Stimulated activated CD8-positive, alpha-beta memory T cell treated with anti-CD3 and anti-CD28 coated beads, Interleukin-15, amount 100 ng/mL, for 24 hours (primary cell): ENCODE results near the gene NEDD1.

Experiments
- DNase-seq: peaks from one replicate; pipeline ENCODE4 v3.0.0-alpha.2; 2020; ENCODE audit warnings: low read depth

The NEDD1 gene

DNA sequence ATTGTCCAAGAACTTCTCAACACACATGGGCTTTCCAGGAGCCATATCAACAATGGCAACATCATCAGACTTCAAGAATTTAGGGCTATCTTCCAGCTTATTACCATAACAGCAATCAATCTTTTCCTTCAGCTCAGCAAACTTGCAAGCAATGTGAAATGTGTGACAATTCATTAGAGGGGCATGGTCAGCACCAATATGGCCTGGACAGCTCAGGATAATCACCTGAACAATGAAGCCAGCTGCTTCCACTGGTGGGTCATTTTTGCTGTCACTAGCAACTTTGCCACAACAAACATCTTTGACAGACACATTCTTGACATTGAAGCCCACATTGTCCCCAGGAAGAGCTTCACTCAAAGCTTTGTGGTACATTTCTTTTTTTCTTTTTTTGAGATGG is 5.9 kb upstream of the NEDD1 start:
- no peak for DNase-seq

DNA sequence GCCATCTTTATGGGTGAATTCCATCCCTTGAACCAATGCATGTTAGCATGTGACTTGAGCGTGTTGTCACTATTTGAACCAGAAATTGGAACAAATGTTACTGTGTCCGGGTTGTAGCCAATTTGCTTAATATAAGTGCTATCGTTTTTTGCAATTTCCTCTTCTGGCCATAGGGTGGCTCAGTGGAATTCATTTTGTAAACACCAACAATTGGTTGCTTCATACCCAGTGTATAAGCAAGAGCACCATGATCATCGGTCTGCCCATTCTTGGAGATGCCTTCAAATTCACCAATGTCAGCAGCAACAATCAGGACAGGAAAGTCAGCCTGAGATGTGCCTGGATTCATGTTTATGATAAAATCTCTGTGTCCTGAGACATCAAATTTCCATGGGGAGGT is 5.0 kb upstream of the NEDD1 start:
- DNase-seq = no peak

DNA sequence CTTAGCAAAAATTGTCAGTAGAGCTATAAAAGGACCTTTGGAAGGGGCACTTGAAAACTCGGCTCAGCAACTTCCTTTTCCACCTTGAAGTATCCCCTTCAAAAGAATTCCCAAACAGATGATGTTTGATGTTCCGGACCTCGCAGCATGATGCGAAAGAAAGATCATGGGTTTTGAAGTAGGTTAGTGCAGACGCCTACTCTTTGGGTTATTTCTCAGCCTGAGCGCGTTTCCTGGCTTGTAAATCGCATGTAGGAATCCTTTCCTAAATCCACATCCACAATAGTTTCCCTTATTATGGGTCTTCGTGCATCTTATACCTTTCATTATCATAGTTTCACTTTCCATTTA is 584 bp upstream of the NEDD1 start:
- no peak for DNase-seq

DNA sequence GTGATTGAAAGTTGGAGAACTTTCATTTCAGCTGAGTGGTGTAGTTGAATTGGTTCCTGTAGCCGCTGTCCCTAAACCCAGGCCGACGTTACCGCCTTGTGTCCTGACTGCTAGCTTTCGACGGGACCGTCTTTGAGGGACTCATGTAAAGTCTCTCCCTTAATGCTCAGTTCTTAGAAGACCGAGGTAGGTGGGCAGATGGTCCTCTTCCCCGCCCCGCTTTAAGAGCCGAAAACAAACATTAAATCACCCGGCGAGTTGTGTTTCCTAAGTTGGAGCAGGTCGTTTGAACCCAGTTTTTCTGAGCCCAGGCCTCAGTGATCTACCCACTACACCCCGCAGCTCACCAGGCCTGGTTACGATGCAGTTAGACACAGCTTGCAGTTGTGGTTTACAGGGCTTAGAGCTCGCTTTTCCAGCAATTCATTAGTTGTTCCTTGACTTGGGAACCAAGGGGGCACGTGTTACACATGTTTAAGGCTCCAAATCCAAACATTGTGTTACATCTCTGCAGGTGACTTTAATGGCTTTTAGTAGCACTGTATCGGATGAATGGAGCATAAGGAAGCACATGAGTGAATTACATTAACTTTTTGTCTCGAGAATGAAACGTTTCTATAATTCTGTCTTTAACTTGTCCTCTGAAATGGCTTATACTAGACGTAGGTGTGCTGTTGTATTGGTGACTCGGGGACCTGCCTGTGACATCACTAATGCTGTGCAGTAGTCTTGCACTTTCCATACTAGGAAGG is 790 bp downstream of the NEDD1 start:
- no peak for DNase-seq

DNA sequence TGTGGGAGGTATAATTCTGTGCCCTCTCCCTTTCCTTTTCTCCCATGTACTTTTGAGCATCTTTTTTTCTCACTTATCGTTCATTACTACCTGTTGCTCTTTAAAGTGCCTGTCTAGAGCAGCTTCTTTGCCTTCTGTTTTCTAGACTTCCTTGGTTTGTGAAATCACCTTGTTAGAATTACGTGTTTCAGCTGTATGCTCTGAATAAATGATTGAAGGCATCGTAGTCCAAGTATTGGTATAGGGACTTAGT is 1.3 kb downstream of the NEDD1 start:
- DNase-seq = no peak

DNA sequence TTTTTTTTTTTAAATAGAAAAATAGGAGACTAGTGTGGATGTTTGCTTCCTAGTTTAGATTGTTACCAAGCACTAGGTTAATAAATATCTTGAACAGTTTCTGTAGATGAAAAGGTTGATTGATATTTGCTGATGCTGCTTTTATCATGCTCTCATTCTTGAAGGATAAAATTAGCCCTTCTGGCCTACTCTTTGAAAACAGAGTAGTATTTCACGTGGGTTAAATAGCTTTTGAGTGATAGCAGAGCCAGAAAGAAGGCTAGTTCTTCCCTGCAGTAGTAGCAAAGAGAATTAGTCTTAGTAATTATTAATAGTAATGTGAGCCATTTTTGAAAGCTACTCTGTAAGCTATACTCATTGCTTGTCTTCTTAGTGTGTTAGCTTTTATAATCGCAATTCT is 5.2 kb downstream of the NEDD1 start:
- no peak for DNase-seq

DNA sequence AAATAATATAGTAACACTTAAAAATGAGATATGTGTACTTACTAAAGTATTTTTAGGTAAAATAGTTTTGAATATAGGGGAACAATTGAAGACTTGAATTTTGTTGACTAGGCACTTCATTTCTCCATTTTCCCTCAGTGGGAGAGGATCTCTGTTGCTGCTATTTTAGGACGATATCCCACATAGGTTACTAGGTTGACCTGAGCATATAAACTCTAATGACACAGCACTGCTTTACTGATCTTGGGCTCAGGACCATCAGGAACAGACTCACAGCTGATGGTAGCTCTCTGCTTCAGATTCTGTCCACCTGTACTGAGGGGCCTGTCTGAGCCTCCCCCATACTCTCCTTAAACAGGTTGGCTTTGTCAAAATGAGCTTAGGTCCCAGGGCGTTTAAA is 5.9 kb downstream of the NEDD1 start:
- DNase-seq = no peak

DNA sequence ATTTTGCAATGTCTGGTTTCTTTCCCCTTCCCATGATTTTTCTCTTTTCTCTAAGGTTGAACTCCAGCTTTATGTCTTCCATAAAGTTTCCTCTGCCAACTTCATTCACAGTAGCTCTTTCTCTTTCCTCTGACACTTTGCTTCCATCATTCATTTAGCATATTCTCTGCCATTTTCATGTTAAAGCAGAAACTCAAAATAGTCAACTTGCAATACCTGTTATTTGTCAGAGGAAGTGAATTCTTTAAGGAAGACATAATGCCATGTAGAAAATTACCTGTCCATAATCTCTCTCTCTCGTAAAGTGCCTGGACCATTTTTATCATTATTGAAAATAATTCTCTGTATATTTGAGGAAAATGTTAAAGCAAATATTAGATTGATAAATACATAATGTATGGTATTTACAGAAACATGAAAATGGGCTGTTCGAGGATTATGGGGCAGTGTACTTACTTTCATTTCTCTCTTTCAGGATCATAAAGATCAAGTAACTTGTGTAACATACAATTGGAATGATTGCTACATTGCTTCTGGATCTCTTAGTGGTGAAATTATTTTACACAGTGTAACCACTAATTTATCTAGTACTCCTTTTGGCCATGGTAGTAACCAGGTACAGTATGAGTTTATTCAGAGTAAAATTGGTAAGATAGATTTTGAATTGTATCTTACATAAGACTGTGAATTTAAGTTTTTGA is 12.6 kb downstream of the NEDD1 start:
- DNase-seq = no peak

DNA sequence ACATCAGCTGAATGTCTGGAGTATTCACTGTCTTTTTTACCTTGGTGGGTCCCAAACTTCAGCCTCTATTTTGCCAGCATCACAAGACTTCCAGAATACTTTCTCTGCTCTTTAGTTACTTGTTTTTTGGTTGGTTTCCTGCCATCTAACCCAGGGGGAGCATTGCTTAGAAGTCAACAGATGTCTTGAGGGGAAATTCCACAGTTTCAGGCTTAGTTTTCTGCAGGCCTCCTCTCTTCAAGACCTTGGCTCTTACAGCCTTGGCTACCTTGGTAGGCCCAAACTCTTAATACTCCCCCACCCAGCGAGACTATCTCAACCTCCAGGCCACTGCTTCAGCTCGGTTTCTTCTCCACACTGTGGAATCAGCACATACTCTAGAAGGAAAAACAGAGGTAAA is 41.7 kb downstream of the NEDD1 start:
- no peak for DNase-seq

DNA sequence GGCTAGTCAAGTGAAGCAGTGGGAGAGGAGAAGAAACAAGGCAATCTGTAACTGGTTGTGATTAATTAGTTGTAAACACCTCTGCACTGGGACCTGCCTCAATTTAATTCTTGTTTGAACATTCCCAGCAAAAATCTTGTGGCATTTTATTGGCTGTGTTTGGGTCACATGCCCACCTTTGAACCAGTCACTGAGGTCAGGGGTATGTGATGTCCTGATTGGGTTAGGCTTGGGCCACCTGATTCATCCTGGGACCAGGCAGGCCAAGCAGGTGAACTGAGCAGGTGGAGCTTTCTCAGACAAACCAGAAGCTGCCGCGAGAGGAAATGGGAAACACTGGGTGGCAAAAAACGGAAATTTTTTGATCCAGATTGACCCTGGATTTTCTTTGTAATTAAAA is 72.5 kb downstream of the NEDD1 start:
- DNase-seq = no peak

DNA sequence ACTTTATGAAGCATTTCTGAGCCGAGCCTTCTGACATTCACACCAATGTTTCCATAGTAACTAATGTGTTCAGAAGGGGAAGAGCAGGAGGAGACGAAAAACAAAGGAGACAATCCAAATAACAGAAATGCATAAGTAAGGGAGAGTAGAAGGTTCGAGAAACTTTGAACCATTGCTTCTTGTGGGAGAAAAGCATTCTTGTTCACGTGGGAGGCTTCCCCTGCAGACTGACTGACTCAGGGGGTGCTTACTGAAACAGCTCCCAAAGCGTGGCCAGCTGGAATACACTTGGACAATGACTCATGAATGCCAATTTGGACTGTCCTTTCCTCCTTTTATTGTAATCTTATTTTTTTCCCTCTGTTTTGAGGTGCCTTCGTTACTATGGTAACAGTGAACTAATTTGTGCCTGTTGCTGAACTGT is 73.9 kb downstream of the NEDD1 start:
- DNase-seq = no peak

DNA sequence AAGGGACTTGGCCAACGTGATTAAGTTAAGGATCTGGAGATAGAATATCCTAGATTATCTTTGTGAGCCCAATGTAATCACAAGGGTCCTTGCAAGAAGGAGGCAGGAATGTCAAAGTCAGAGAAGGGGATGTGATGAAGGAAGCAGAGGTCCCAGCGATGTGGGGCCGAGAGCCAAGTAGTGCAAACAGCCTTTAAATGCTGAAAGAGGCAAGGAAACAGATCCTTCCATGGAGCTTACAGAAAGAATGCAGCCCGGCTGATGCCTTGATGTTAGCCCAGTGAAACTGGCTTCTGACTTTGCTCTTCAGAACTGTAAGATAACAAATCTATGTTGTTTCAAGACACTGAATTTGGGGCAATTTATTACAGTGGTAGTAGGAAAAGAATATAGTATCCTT is 74.9 kb downstream of the NEDD1 start:
- DNase-seq = no peak

DNA sequence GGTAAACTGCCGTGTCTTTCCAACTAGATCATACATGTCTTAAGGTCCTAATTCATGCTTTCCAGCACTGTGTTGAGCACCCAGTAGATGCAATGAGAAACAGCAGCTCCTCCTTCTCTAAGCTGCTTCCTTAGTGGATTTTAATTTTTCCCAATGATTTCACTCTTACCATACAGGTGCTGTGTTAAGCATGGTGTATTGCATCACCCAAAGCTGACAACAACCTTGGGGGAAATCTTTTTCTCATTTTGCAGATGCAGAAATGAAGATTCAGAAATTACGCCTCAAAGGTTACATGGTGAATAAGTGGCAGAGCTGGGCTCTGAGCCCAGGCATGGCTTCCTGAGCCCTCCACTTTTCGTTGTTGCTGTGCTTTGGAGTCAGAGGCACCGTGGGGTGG is 75.6 kb downstream of the NEDD1 start:
- no peak for DNase-seq

DNA sequence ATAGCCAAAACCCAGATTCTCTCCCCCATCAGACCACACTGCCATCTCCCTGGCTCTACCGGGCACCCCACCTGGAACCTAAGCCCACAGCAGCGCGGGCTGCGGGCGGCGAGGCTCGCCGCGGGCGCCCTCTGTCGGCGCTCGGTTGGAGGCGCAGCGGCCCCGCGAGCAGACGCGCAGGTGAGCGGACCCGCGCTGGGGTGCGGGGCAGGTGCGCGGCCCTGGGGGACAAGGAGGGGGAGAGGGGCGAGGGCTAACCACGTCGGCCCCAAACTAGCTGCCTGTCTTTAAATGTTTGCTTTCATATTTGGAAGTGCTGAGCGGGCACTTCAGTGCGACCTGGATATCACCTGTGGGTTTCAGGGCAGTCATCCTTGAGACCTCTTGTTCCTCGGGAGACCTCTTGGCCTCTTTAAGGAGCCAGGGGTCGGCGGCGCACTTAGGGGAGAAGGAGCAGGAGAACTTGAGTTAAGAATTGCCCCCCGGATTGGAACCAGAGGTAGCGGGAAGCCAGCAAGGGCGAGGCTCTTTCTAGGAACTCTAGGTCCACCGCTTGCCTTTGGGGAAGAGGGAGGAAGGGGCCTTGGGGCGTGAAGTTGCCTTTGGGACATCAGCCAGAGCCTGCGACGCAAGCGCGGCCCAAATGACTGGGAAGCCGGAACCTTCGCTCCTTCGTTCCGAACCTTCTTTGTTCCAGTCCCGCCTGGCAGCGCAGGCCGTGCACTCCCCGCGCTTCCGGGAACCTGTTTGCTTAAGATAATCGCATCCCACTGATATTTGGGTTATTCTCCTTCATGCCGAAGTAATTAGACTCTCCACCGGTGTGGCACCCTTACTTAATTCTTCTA is 78.7 kb downstream of the NEDD1 start:
- peak; percentile 27 for DNase-seq

DNA sequence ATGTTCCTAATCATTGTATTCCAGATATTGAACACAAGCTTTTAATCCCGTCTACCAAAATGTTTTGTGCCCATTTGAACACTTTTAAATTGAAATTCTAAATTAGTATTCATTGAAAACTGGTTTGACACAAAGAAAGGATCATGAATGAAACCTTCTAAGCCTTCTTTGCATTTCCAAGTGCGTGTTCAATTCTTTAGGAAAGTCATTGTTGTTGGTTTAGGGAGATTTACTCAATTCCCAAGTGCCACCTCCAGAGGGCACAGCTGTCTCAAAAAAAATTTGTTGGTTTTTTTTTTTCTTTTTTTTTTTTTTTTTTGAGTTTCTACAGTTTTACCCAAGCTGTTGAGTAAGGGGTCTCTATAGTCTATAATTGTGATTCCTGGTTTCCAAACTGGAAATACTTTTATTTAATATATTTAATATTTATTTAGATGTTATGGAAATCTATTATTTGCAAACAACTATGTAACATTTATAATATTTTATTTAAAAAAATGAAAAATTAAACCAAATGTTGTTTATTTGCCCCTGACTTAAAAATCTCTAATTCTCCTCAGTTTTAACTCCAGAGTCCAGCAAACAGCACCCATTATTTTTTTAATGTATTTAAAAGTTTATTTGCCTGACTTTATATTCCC is 79.9 kb downstream of the NEDD1 start:
- DNase-seq = no peak

DNA sequence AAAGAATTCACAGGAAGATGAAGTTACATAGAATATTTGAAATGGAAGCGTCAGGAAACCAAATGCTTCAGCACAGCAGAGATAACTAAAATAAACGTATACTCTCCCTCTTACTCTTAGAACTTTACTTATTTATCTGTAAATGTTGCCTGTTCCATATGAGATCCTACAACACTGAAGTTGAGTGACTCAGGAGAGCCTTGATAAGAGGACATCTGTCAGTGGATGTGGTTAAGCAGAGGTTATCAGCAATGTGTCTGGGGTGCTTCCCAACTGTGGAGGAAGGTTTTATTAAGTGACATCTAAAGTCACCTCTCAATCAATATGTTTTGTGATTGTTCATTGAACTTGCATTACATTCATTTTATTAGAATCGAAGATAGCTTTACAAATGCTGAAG is 81.9 kb downstream of the NEDD1 start:
- DNase-seq = no peak

DNA sequence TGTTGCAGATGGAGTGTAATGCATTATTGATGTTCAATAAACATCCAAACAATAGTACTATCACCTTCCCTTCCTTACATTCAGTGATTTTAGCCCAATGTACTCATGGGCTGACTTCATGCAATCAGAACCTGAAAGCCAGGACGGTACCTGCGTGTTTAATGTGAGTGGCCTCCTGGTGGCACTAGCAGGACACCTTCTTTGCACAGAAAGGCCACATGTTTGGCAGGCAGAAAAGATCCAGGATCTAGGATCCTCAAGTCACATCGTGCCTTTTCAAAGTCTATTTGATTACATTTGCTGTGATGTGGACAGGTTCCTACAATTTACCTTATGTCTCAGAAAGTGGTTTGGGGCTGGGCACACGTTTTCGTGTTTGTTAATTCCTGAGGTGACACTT is 82.9 kb downstream of the NEDD1 start:
- DNase-seq = no peak

DNA sequence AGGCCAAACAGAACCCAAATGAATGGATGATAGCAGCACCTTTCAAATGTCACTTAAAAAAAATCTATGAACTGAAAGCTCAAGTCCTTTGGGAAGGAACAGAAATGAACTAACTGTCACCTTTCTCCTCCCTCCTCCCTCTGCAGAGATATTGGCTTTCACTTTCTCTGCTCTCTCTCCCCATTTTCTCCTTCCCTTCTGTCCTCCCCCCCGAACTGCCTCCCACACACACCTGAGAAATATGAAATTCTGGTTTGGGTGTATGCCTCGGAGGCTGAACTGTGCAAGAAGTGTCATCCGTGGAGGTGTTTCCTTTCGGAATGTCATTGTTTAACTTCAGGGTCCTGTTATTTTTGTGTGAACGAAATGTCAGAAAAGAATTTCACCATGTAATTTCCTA is 87.8 kb downstream of the NEDD1 start:
- DNase-seq = no peak

DNA sequence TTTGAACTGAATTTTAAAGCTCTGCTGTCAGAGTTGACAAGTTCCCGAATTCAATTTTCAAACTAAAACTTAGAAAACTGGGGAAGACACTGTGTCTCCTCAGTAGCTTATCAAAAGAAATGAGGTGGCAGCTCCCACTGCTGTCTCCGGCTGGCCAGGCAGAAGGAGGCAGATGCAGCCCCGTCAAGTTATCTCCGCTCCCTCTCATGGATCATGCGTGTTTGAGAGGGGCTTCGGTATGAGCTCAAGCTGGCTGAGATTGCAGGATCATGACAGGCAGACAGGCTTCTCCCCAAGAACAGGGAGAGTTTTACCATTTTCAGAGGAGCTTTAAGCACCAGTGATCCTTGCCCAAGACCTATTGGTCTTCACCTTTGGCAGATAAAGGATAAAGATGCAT is 88.8 kb downstream of the NEDD1 start:
- DNase-seq = no peak

DNA sequence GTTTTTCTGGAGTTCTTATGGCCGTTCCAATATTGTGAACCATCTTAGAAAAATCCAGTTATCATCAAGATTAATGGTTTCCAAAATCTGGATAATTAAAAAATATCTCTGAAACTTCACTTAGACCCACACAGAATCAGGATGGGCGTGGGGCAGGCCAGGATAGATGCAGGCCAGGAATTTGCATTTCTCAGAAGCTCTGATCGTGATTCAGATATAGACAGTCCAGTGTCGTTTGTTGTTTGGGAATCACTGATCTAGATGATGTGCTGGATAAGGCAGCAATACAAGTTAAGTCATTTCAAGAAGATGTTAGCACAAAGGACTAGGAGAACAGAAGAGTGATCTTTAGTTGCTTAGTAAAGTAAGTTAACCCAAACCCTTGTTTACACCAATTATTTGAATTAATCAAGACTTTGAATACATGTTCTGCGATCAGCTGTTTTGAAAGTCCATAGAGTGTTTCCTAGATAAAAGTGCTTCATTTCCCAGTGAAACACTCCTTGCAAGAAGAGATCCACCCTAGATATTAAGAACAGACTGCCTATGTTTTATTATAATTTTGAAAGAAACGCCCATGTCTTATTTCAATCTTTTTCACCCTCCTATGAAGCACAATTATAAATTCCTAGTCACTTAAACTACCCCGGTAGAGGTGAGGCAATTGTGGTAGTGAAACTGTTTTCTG is 90.9 kb downstream of the NEDD1 start:
- no peak for DNase-seq

DNA sequence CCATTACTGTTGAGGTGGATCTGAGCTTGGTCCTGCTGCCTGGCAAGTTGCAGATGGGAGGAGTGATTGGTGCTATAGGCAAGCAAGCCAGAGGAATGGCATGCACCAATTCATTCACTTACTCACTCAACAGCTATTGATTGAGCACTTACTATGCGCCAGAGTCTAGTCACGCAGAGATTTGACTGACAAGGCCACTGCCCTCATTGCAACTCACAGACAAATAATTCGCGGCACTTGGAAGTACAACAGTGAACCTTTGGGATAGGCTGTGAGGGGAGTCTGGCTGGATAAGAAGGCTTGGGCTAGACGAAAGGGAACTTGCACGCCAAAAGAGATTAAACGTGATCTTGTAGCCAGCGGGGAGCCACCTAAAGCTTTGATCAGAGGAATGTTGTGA is 96.2 kb downstream of the NEDD1 start:
- no peak for DNase-seq
